Measurements from ENCODE around the gene ATP8B2.

DNA sequence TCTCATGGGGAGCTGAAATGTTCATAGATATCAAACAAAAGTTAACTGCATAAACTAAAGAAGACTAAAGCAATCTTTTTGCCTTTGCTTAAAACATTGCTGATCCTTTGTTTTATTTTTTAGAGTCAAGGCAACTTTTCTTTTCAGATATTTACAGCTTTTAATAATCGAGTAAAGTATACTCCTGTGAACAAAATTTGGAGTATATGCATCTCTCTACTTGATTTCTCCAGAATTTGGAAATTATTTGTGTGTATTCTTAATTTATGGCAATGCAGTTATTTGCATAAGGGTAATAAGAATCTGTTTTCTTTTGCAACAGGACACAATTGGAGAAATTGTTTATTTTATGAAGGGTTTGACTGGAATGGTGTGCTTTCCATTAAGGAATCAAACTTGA lies 8.6 kb upstream of the ATP8B2 start:
- TF ChIP-seq, protein P1, sequence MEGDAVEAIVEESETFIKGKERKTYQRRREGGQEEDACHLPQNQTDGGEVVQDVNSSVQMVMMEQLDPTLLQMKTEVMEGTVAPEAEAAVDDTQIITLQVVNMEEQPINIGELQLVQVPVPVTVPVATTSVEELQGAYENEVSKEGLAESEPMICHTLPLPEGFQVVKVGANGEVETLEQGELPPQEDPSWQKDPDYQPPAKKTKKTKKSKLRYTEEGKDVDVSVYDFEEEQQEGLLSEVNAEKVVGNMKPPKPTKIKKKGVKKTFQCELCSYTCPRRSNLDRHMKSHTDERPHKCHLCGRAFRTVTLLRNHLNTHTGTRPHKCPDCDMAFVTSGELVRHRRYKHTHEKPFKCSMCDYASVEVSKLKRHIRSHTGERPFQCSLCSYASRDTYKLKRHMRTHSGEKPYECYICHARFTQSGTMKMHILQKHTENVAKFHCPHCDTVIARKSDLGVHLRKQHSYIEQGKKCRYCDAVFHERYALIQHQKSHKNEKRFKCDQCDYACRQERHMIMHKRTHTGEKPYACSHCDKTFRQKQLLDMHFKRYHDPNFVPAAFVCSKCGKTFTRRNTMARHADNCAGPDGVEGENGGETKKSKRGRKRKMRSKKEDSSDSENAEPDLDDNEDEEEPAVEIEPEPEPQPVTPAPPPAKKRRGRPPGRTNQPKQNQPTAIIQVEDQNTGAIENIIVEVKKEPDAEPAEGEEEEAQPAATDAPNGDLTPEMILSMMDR (IDR thresholded peaks at IDR 0.05), result no peak
- no peak for TF ChIP-seq POLR2A (IDR thresholded peaks at IDR 0.05)

Measured in thyroid gland (tissue), 4 donors.